ENCODE data around the gene INHBE.

The INHBE gene

GRCh38 chr12:57473886-57474285 is 18.8 kb downstream of the INHBE start:
- in situ Hi-C loops (cut with MboI; ENCODE audit: low sequenced_read_pairs): no loop called here

- in situ Hi-C loops (cut with MboI; ENCODE audit: low sequenced_read_pairs): no loop called here
Observed at GRCh38 chr12:57474430-57474829, 19.3 kb downstream of the INHBE start.

GRCh38 chr12:57474862-57475261 is 19.8 kb downstream of the INHBE start:
- in situ Hi-C loops (cut with MboI; ENCODE audit: low sequenced_read_pairs): no loop called here

- in situ Hi-C loops (cut with MboI; ENCODE audit: low sequenced_read_pairs): no loop called here
Observed at GRCh38 chr12:57475271-57476161, 20.4 kb downstream of the INHBE start.

GRCh38 chr12:57476162-57476992 is 21.3 kb downstream of the INHBE start:
- in situ Hi-C loops (cut with MboI; ENCODE audit: low sequenced_read_pairs): no loop called here

GRCh38 chr12:57476993-57477709 is 22.0 kb downstream of the INHBE start:
- in situ Hi-C loops (cut with MboI; ENCODE audit: low sequenced_read_pairs): no loop called here

- in situ Hi-C loops (cut with MboI; ENCODE audit: low sequenced_read_pairs): no loop called here
Observed at GRCh38 chr12:57477710-57478681, 22.9 kb downstream of the INHBE start.

- in situ Hi-C loops (cut with MboI; ENCODE audit: low sequenced_read_pairs): no loop called here
Observed at GRCh38 chr12:57479043-57479375, 23.9 kb downstream of the INHBE start.

GRCh38 chr12:57479376-57480115 is 24.4 kb downstream of the INHBE start, which contains the start of gene ARHGAP9:
TSS of gene ARHGAP9 (minus strand) at chr12:57479866. CDS start at chr12:57479406, 460 bp downstream.
- in situ Hi-C loops (cut with MboI; ENCODE audit: low sequenced_read_pairs): no loop called here

- in situ Hi-C loops (cut with MboI; ENCODE audit: low sequenced_read_pairs): no loop called here
Observed at GRCh38 chr12:57481671-57482070, 26.6 kb downstream of the INHBE start.

- in situ Hi-C loops (cut with MboI; ENCODE audit: low sequenced_read_pairs): no loop called here
Observed at GRCh38 chr12:57483466-57483865, 28.4 kb downstream of the INHBE start.

- in situ Hi-C loops (cut with MboI; ENCODE audit: low sequenced_read_pairs): no loop called here
Observed at GRCh38 chr12:57485695-57486094, 30.6 kb downstream of the INHBE start.

- in situ Hi-C loops (cut with MboI; ENCODE audit: low sequenced_read_pairs): no loop called here
Observed at GRCh38 chr12:57487055-57487596, 32.0 kb downstream of the INHBE start.

GRCh38 chr12:57487597-57488401 is 32.7 kb downstream of the INHBE start, which contains the start of gene MARS1:
TSS of gene MARS1 (plus strand) at chr12:57488068. CDS start at chr12:57488091, 23 bp downstream.
- in situ Hi-C loops (cut with MboI; ENCODE audit: low sequenced_read_pairs): no loop called here

GRCh38 chr12:57488402-57489156 is 33.5 kb downstream of the INHBE start:
- in situ Hi-C loops (cut with MboI; ENCODE audit: low sequenced_read_pairs): no loop called here

- in situ Hi-C loops (cut with MboI; ENCODE audit: low sequenced_read_pairs): no loop called here
Observed at GRCh38 chr12:57489157-57489641, 34.1 kb downstream of the INHBE start.

GRCh38 chr12:57490126-57490525 is 35.0 kb downstream of the INHBE start:
- in situ Hi-C loops (cut with MboI; ENCODE audit: low sequenced_read_pairs): no loop called here

All from HL-60/S4 treated with retinoic acid at 250 ng/mL for 4 days and 3 days (cell line).